IMR-90 (cell line): Measurements from ENCODE around the gene MRPS24.

ENCODE experiments used
- CTCF ChIP-seq: conservative IDR thresholded peaks from 2 replicates; pipeline ENCODE4 v1.5.1; 2012; ENCODE audit warnings: mild to moderate bottlenecking, low read depth, low read length, improper control_type of control experiment
- MXI1 ChIP-seq: IDR thresholded peaks from 2 replicates; pipeline ENCODE4 v1.6.1; 2012; ENCODE audit warnings: low read depth, mild to moderate bottlenecking, low read length, moderate library complexity, borderline replicate concordance
- SMC3 ChIP-seq: fragments of 150-350 bp; IDR thresholded peaks from 2 replicates; pipeline ENCODE4 v1.6.1; 2016; ENCODE audit warnings: low read depth, mild to moderate bottlenecking, antibody characterized with exemption, low read length, moderate library complexity
- TF ChIP-seq, protein P1 (sequence below): fragments of 150-350 bp; IDR thresholded peaks from 2 replicates; pipeline ENCODE4 v1.6.1; 2017; ENCODE audit warnings: mild to moderate bottlenecking, antibody characterized with exemption, low read length, low read depth
- TF ChIP-seq, protein P2 (sequence below): fragments of 150-350 bp; IDR thresholded peaks from 2 replicates; pipeline ENCODE4 v1.6.1; 2016; ENCODE audit warnings: low read depth, mild to moderate bottlenecking, low read length, moderate library complexity, borderline replicate concordance

GRCh38 chr7:43847496-43847895, 21.8 kb downstream of the MRPS24 start:
- TF ChIP-seq CTCF, result no peak
- TF ChIP-seq, protein P1, sequence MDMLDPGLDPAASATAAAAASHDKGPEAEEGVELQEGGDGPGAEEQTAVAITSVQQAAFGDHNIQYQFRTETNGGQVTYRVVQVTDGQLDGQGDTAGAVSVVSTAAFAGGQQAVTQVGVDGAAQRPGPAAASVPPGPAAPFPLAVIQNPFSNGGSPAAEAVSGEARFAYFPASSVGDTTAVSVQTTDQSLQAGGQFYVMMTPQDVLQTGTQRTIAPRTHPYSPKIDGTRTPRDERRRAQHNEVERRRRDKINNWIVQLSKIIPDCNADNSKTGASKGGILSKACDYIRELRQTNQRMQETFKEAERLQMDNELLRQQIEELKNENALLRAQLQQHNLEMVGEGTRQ, result no peak
- TF ChIP-seq, protein P2, sequence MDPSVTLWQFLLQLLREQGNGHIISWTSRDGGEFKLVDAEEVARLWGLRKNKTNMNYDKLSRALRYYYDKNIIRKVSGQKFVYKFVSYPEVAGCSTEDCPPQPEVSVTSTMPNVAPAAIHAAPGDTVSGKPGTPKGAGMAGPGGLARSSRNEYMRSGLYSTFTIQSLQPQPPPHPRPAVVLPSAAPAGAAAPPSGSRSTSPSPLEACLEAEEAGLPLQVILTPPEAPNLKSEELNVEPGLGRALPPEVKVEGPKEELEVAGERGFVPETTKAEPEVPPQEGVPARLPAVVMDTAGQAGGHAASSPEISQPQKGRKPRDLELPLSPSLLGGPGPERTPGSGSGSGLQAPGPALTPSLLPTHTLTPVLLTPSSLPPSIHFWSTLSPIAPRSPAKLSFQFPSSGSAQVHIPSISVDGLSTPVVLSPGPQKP, result no peak
- TF ChIP-seq SMC3, result no peak
- TF ChIP-seq MXI1, result no peak
